Lower leg skin (tissue), 3 donors: ENCODE results near the gene ZDHHC7.
"Not testable (repeated sequence)": the region's sequence is repeated elsewhere in the genome, so short reads cannot be mapped to it uniquely, and the experiment has no call there.

Source experiments
- CTCF ChIP-seq, 3 donors: fragments of 450-650 bp; IDR thresholded peaks; one replicate each; pipeline ENCODE4 v1.5.1; 2016; ENCODE audit warnings: antibody characterized with exemption in 3 of 3, mild to moderate bottlenecking in 3 of 3, moderate library complexity in 2 of 3
- POLR2A ChIP-seq, 2 donors: fragments of 450-650 bp; IDR thresholded peaks; one replicate each; pipeline ENCODE4 v1.6.1; 2016 to 2017; ENCODE audit warnings: antibody characterized with exemption in 2 of 2, mild to moderate bottlenecking in 1 of 2, moderate library complexity in 1 of 2

- not testable (repeated sequence) for TF ChIP-seq CTCF, POLR2A (IDR thresholded peaks at IDR 0.05)
Measured at GRCh38 chr16:84938616-84939015, 72.7 kb downstream of the ZDHHC7 start.
